MM.1S (cell line): ENCODE results near the gene NDFIP1.

Experiments
- DNase-seq: peaks from one replicate; pipeline ENCODE4 v3.0.0-alpha.2; 2015
- H2AFZ ChIP-seq: fragments of 300-600 bp; sonication (generic); 2 replicates; pipeline ENCODE4 v1.6.0; 2016; ENCODE audit warnings: antibody characterized with exemption, low read length
- H3F3A ChIP-seq: fragments of 300-600 bp; sonication (generic); 2 replicates; pipeline ENCODE4 v1.6.1; 2016; ENCODE audit warnings: mild to moderate bottlenecking, antibody characterized with exemption, low read length, moderate library complexity, mixed read lengths; ENCODE audit not compliant: insufficient read depth
- H3K27ac ChIP-seq: fragments of 300-600 bp; sonication (generic); 2 replicates; pipeline ENCODE4 v1.5.1; 2016; ENCODE audit warnings: mild to moderate bottlenecking, low read length
- H3K27me3 ChIP-seq: fragments of 300-600 bp; sonication (generic); replicated peaks from 2 replicates; pipeline ENCODE4 v1.6.0; 2016; ENCODE audit warnings: low read length; ENCODE audit not compliant: insufficient read depth
- H3K36me3 ChIP-seq: fragments of 300-600 bp; sonication (generic); replicated peaks from 2 replicates; pipeline ENCODE4 v1.6.1; 2016; ENCODE audit warnings: mild to moderate bottlenecking, low read length, mixed read lengths; ENCODE audit not compliant: insufficient read depth
- H3K4me1 ChIP-seq: fragments of 300-600 bp; sonication (generic); 2 replicates; pipeline ENCODE4 v1.6.1; 2016; ENCODE audit warnings: low read length, mixed read lengths
- H3K4me2 ChIP-seq: fragments of 300-600 bp; sonication (generic); 2 replicates; pipeline ENCODE4 v1.6.0; 2016; ENCODE audit warnings: low read depth, low read length
- H3K4me3 ChIP-seq: fragments of 300-600 bp; sonication (generic); 2 replicates; pipeline ENCODE4 v1.5.1; 2016; ENCODE audit warnings: low read length, mixed read lengths
- H3K79me2 ChIP-seq: fragments of 300-600 bp; sonication (generic); 2 replicates; pipeline ENCODE4 v1.6.1; 2016; ENCODE audit warnings: mixed run types, low read length, mixed read lengths
- H3K9ac ChIP-seq: fragments of 300-600 bp; sonication (generic); 2 replicates; pipeline ENCODE4 v1.6.1; 2016; ENCODE audit warnings: low read length, mixed read lengths
- H3K9me2 ChIP-seq: fragments of 300-600 bp; sonication (generic); replicated peaks from 2 replicates; pipeline ENCODE4 v1.6.1; 2016; ENCODE audit warnings: mild to moderate bottlenecking, low read length, mixed read lengths; ENCODE audit not compliant: insufficient read depth
- H3K9me3 ChIP-seq: fragments of 300-600 bp; sonication (generic); replicated peaks from 2 replicates; pipeline ENCODE4 v1.6.1; 2016; ENCODE audit warnings: mild to moderate bottlenecking, low read length, mixed read lengths; ENCODE audit not compliant: insufficient read depth
- H4K20me1 ChIP-seq: fragments of 300-600 bp; sonication (generic); 2 replicates; pipeline ENCODE4 v1.6.1; 2016; ENCODE audit warnings: mild to moderate bottlenecking, low read length, moderate library complexity, mixed read lengths; ENCODE audit not compliant: insufficient read depth
- EZH2 ChIP-seq: fragments of 300-600 bp; sonication (generic); optimal IDR thresholded peaks from 2 replicates; pipeline ENCODE3; 2017; ENCODE audit warnings: low read depth, mild to moderate bottlenecking, antibody characterized with exemption, low read length, mixed read lengths
- EZH2phosphoT487 ChIP-seq: fragments of 300-600 bp; sonication (generic); IDR thresholded peaks from 2 replicates; pipeline ENCODE4 v1.6.1; 2018; ENCODE audit warnings: antibody characterized with exemption, low read length
- TF ChIP-seq, protein P1 (sequence below): fragments of 300-600 bp; sonication (generic); IDR thresholded peaks from 2 replicates; pipeline ENCODE4 v1.5.1; 2016; ENCODE audit warnings: antibody characterized with exemption, low read length, mixed read lengths

NDFIP1 gene

DNA sequence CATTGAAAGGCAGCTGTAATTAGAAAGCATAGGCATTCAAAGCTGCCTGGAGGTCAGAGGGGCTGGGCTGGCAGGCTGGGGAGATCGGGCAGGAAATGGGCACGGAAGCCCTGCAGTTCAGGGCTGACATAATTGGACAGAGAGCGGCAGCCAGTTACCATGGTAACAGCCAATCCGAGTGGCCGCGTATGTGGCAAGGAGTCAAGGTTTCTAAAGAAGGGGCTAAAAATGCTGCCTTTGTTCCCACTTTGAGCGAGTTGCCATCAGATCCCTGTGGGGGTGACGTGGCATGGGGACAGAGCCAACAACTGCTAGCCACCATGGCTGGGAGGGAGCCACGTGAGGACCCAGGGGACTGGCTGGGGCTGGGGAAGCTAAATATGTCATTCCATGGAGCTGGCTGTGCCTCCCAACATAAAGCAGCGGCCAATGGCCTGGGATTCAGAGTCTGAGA lies 44.7 kb upstream of the NDFIP1 start:
- H4K20me1 ChIP-seq, result no peaks in the 10 kb centered on the region
- H3K9ac ChIP-seq, result no peak overlapping the region
- H3K4me1 ChIP-seq, result no peaks in the 10 kb centered on the region
- H3K27ac ChIP-seq, result no peak overlapping the region
- H3K9me2 ChIP-seq, result no peaks in the 10 kb centered on the region
- no peaks in the 10 kb centered on the region for H3K9me3 ChIP-seq
- no peaks in the 10 kb centered on the region for H3K36me3 ChIP-seq
- no peak for DNase-seq
- no peaks in the 10 kb centered on the region for H3K27me3 ChIP-seq
- no peaks in the 10 kb centered on the region for H3F3A ChIP-seq
- no peaks in the 10 kb centered on the region for H3K79me2 ChIP-seq
- TF ChIP-seq, protein P1, sequence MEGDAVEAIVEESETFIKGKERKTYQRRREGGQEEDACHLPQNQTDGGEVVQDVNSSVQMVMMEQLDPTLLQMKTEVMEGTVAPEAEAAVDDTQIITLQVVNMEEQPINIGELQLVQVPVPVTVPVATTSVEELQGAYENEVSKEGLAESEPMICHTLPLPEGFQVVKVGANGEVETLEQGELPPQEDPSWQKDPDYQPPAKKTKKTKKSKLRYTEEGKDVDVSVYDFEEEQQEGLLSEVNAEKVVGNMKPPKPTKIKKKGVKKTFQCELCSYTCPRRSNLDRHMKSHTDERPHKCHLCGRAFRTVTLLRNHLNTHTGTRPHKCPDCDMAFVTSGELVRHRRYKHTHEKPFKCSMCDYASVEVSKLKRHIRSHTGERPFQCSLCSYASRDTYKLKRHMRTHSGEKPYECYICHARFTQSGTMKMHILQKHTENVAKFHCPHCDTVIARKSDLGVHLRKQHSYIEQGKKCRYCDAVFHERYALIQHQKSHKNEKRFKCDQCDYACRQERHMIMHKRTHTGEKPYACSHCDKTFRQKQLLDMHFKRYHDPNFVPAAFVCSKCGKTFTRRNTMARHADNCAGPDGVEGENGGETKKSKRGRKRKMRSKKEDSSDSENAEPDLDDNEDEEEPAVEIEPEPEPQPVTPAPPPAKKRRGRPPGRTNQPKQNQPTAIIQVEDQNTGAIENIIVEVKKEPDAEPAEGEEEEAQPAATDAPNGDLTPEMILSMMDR, result no peak
- TF ChIP-seq EZH2, result no peak
- TF ChIP-seq EZH2phosphoT487, result no peak
- no peak overlapping the region for H3K4me2 ChIP-seq
- H3K4me3 ChIP-seq, result no peak overlapping the region
- 0 out of 2 replicates have a peak overlapping the region, but pooled peaks have one; percentile 4 for H2AFZ ChIP-seq

DNA sequence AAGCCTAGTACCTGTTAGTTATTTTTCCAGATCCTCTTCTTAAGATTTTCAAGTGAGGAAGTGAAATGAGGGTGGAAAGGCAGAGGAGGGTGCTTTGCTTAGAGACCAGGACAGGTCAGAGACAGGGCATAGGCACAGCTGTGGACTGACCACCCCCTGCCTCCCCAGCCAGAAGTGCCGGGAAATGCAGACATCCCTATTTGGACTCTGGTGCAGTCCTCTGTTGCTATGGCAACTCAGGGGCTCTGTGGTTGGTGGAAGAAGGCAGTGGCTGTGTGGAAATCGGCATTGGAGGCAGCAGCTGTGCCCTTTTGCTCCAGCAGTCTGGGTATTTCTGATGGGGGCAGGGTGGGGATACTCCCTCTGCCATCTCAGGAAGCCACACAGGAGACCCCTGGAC lies 43.3 kb upstream of the NDFIP1 start:
- Histone ChIP-seq H3K9ac (no peak overlapping the region), H2AFZ (no peak overlapping the region), H4K20me1 (no peaks in the 10 kb centered on the region), H3K4me2 (no peak overlapping the region), H3K36me3 (no peaks in the 10 kb centered on the region), H3K27ac (no peak overlapping the region), H3K9me2 (no peaks in the 10 kb centered on the region), H3K9me3 (no peaks in the 10 kb centered on the region), H3K79me2 (no peaks in the 10 kb centered on the region), H3K4me1 (no peaks in the 10 kb centered on the region), H3K27me3 (no peaks in the 10 kb centered on the region), H3F3A (no peaks in the 10 kb centered on the region), H3K4me3 (no peak overlapping the region)
- TF ChIP-seq EZH2phosphoT487, result no peak
- no peak for TF ChIP-seq EZH2
- TF ChIP-seq, protein P1, result no peak
- DNase-seq, result no peak

DNA sequence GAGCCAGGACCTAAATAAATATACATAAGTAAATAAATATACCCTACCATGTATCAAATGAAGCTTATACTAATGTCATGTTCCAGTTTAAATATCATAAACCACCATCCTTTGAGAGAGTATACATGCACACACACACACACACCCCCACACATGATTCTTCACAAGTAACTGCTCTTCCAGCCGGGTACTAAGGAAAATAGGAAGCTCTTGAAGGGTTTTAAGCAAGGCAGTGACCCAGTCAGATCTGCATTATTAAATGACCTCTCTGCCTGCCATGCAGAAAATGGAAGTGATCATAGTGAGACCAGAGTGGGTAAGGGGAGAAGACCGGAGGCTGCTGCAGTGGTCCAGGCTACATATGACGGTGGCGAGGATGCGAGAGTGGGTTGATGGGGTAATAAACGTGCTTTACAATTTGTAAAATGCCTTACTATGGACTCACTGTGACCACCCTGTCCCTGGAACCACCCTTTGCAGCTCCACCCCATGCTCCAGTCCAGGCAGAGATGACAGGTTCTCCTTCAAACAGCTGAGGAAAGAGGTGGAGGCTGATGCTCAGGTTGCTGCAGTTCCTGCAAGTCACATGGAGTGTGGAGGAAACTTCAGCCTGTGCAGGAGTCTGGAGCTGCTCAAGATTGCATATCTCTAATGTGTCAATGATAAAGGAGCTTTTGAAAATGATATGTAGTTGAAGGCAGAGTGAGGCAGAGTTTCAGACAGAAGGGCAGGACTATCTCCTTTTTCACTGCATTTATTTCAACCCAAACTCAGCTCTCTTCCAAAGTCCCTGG lies 38.8 kb upstream of the NDFIP1 start:
- TF ChIP-seq, protein P1, result no peak
- TF ChIP-seq EZH2, result no peak
- no peak for TF ChIP-seq EZH2phosphoT487
- Histone ChIP-seq H3K27ac (no peak overlapping the region), H3K4me1 (no peaks in the 10 kb centered on the region), H3K9me2 (no peaks in the 10 kb centered on the region), H3K27me3 (no peaks in the 10 kb centered on the region), H3K9ac (no peak overlapping the region), H3K9me3 (no peaks in the 10 kb centered on the region), H3K79me2 (no peaks in the 10 kb centered on the region), H3K36me3 (no peaks in the 10 kb centered on the region), H4K20me1 (no peaks in the 10 kb centered on the region), H3F3A (no peaks in the 10 kb centered on the region), H2AFZ (no peak overlapping the region), H3K4me2 (no peak overlapping the region), H3K4me3 (no peak overlapping the region)
- no peak for DNase-seq
